ENCODE measurements around the gene EMP2. TPM values are rescaled to one million over a fixed set of nuclear protein-coding genes. Genes with fewer than 3 reads are reported as not detected.

Gene EMP2
- total RNA-seq, 1 experiment from 2014 or later, result 198 TPM

GRCh38 chr16:10497132-10498101, 83.0 kb downstream of the EMP2 start:
- H3K36me3 ChIP-seq (ENCODE audit: control insufficient read depth, insufficient read depth, low read length), result no peaks in the 10 kb centered on the region
- DNase-seq, result no peak
- no TSS peak for BruUV-seq (replicated peaks)
- TF ChIP-seq CTCF (IDR thresholded peaks at IDR 0.05; ENCODE audit: insufficient read depth in 1 of 2, low read depth in 1 of 2, low read length in 1 of 2, severe bottlenecking in 1 of 2, unreplicated experiment in 1 of 2), result no peak
- Mint-ChIP-seq H3K27ac (ENCODE audit: unreplicated experiment) (no peak overlapping the region), H3K36me3 (ENCODE audit: insufficient read depth, unreplicated experiment) (peaks cover 33% of the 10 kb centered on the region), H3K27me3 (ENCODE audit: insufficient read depth, unreplicated experiment) (no peaks in the 10 kb centered on the region), H3K4me3 (ENCODE audit: unreplicated experiment) (no peak overlapping the region), H3K9me3 (ENCODE audit: unreplicated experiment) (peaks cover 27% of the 10 kb centered on the region), H3K4me1 (ENCODE audit: low read depth, unreplicated experiment) (no peaks in the 10 kb centered on the region)
- H3K4me1 ChIP-seq, result no peaks in the 10 kb centered on the region
- ChIA-PET POLR2A (no interaction called here), CTCF (no interaction called here)
- H3K27me3 ChIP-seq (replicated peaks; ENCODE audit: control insufficient read depth, insufficient read depth, low read length), result no peaks in the 10 kb centered on the region
- H3K4me3 ChIP-seq (ENCODE audit: low read depth, low read length), result no peak overlapping the region
- intact Hi-C loops (cut with micrococcal nuclease; ENCODE audit: unreplicated experiment), result no loop called here
- 0 out of 2 replicates have a peak, but pooled peaks cover 9% of the 10 kb centered on the region for H3K9me3 ChIP-seq

GRCh38 chr16:10495031-10495345, 85.4 kb downstream of the EMP2 start:
- no peak for TF ChIP-seq CTCF (IDR thresholded peaks at IDR 0.05; ENCODE audit: insufficient read depth in 1 of 2, low read depth in 1 of 2, low read length in 1 of 2, severe bottlenecking in 1 of 2, unreplicated experiment in 1 of 2)
- no peak overlapping the region for H3K27ac Mint-ChIP-seq (ENCODE audit: unreplicated experiment)
- no peaks in the 10 kb centered on the region for H3K36me3 ChIP-seq (ENCODE audit: control insufficient read depth, insufficient read depth, low read length)
- BruUV-seq (replicated peaks), result no TSS peak
- CTCF ChIA-PET, result no interaction called here
- H3K4me3 ChIP-seq (ENCODE audit: low read depth, low read length), result no peak overlapping the region
- no peak overlapping the region for H3K4me3 Mint-ChIP-seq (ENCODE audit: unreplicated experiment)
- DNase-seq, result no peak
- POLR2A ChIA-PET, result no interaction called here
- H3K27me3 ChIP-seq (replicated peaks; ENCODE audit: control insufficient read depth, insufficient read depth, low read length), result no peaks in the 10 kb centered on the region
- no peaks in the 10 kb centered on the region for H3K4me1 ChIP-seq
- no peaks in the 10 kb centered on the region for H3K4me1 Mint-ChIP-seq (ENCODE audit: low read depth, unreplicated experiment)
- intact Hi-C loops (cut with micrococcal nuclease; ENCODE audit: unreplicated experiment), result no loop called here
- H3K36me3 Mint-ChIP-seq (ENCODE audit: insufficient read depth, unreplicated experiment), result peaks cover 33% of the 10 kb centered on the region
- peaks cover 27% of the 10 kb centered on the region for H3K9me3 Mint-ChIP-seq (ENCODE audit: unreplicated experiment)
- H3K9me3 ChIP-seq, result 0 out of 2 replicates have a peak, but pooled peaks cover 9% of the 10 kb centered on the region
- H3K27me3 Mint-ChIP-seq (ENCODE audit: insufficient read depth, unreplicated experiment), result no peaks in the 10 kb centered on the region

GRCh38 chr16:10494343-10495030, 85.9 kb downstream of the EMP2 start:
- H3K27ac Mint-ChIP-seq (ENCODE audit: unreplicated experiment), result no peak overlapping the region
- POLR2A ChIA-PET, result no interaction called here
- peaks cover 33% of the 10 kb centered on the region for H3K36me3 Mint-ChIP-seq (ENCODE audit: insufficient read depth, unreplicated experiment)
- BruUV-seq (replicated peaks), result no TSS peak
- no peaks in the 10 kb centered on the region for H3K4me1 Mint-ChIP-seq (ENCODE audit: low read depth, unreplicated experiment)
- no peak for TF ChIP-seq CTCF (IDR thresholded peaks at IDR 0.05; ENCODE audit: insufficient read depth in 1 of 2, low read depth in 1 of 2, low read length in 1 of 2, severe bottlenecking in 1 of 2, unreplicated experiment in 1 of 2)
- no peak for DNase-seq
- Histone ChIP-seq H3K36me3 (ENCODE audit: control insufficient read depth, insufficient read depth, low read length) (no peaks in the 10 kb centered on the region), H3K27me3 (replicated peaks; ENCODE audit: control insufficient read depth, insufficient read depth, low read length) (no peaks in the 10 kb centered on the region), H3K9me3 (0 out of 2 replicates have a peak, but pooled peaks cover 9% of the 10 kb centered on the region), H3K4me1 (no peaks in the 10 kb centered on the region), H3K4me3 (ENCODE audit: low read depth, low read length) (no peak overlapping the region)
- peaks cover 27% of the 10 kb centered on the region for H3K9me3 Mint-ChIP-seq (ENCODE audit: unreplicated experiment)
- CTCF ChIA-PET, result no interaction called here
- intact Hi-C loops (cut with micrococcal nuclease; ENCODE audit: unreplicated experiment), result no loop called here
- H3K4me3 Mint-ChIP-seq (ENCODE audit: unreplicated experiment), result no peak overlapping the region
- no peaks in the 10 kb centered on the region for H3K27me3 Mint-ChIP-seq (ENCODE audit: insufficient read depth, unreplicated experiment)

Data from Caco-2 (cell line).